Occipital lobe (tissue), 3 donors: ENCODE data around the gene MFSD2A. TPM values are rescaled to one million over a fixed set of nuclear protein-coding genes. Genes with fewer than 3 reads are reported as not detected.
"Not testable (repeated sequence)": the region's sequence is repeated elsewhere in the genome, so short reads cannot be mapped to it uniquely, and the experiment has no call there.

Experiments used
- DNase-seq: peaks from one replicate; lab custom pipeline; 2025; lab: John Stamatoyannopoulos, UW
- small RNA-seq: library from RNA; depleted of rRNA; stranded (forward); fragments of <200 nt; gene quantifications from one replicate; pipeline ENCODE3, GENCODE V24; 2014
- total RNA-seq: library from RNA; depleted of rRNA; stranded (reverse); fragments of >200 nt; gene quantifications from one replicate; pipeline ENCODE4 v1.2.3, GENCODE V29; 2014

The MFSD2A gene
- total RNA-seq, 1 donor from 2014 or later: 18.4 TPM

DNA sequence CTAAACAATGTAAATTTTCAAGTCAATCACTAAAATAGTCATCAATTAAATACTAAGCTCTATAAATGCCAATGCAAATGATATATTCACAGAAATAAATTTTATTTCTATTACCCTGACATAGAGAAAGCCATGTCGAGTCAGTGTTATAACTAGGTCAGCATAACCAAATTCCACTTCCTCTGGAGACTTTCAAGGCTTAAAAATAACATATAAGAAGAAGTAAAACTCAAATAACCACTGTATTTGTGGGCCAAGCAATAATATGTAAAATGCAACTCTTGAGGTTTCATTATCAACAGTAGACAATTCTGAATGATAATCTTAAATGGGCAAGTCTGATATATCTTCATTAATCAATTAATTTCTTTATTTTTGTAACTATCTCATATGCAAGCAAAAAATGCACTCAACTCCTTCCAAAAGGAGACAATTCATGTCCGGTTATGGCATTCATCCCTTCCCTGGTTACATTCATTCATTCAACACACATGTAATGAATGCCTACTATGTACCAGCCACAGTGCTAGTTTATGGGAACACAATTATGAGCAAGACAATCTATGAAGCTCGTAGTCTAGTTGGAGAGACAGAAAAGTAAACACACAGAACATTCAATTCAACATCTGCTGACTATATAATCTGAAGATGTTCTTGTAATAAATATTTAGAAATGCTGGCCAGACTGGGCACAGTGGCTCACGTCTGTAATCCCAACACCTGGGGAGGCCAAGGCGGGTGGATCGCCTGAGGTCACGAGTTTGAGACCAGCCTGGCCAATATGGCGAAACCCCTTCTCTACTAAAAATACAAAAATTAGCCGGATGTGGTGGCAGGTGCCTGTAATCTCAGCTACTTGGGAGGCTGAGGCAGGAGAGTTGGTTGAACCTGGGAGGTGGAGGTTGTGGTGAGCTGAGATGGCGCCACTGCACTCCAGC lies 48.5 kb downstream of the MFSD2A start:
- DNase-seq: no peak

DNA sequence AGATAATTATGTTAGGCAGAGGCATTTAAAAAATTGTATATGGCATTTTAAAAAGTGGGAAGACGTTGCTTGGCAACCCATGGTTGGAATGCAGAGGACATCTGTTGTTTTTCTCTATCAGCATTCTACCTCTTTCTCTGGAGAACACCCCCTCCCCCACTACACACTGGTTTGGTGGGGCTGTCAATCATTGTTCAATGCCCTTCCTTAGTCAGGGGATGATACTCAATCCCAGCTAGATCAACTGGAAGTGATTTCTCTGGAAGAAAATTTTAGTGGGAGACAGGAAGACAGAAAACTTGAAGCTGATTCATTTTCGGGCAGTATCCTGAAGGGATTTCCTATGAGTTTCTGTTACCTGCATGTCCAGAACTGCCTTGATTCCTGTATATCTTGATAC lies 49.9 kb downstream of the MFSD2A start:
- DNase-seq: no peak

DNA sequence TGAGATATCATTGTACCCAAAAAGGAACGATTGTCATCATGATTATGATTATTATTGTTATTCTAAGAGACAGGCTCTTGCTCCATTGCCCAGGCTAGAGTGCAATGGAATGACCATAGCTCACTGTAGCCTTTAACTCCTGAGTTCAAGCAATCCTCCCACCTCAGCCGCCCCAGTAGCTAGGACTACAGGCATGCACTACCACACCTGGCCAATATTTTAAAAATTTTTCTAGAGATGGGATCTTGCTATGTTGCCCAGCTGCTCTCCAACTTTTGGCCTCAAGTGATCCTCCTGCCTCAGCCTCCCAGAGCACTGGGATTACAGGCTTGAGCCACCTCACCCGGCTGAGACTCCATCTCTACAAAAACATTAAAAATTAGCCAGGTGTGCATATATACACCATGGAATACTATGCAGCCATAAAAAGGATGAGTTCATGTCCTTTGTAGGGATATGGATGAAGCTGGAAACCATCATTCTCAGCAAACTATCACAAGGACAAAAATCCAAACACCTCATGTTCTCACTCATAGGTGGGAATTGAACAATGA lies 52.6 kb downstream of the MFSD2A start:
- not testable (repeated sequence) for DNase-seq

DNA sequence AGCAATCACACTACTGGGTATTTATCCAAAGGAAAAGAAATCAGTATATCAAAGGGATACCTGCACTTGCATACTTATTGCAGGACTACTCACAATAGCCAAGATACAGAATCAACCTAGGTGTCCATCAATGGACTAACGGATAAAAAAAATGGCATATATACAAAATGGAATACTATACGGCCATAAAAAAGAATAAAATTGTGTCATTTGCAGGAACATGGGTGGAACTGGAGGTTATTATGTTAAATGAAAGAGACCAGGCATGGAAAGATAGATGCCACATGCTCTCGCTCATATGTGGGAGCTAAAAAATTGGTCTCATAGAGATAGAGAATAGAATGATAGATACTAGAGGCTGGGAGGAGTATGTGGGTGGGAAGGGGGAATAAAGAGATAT lies 56.3 kb downstream of the MFSD2A start:
- DNase-seq: no peak

DNA sequence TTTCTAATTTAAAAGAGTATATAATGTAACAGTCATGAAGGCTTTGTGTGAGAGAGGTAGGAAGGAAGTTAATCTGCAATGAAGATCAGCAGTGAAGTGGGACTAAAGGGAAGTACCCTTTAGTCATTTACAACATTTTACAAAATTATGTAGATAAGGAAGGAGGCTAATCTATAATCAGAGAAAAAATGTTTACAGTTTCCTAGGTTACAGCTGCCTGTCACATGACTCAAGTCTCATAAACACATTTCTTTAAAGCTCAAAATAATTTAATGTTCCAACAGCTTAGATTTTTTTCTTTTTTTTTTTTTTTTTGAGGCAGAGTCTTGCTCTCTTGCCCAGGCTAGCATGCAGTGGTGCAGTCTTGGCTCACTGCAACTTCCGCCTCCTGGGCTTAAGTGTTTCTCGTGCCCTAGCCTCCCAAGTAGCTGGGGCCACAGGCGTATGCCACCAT lies 59.3 kb downstream of the MFSD2A start:
- DNase-seq: no peak

DNA sequence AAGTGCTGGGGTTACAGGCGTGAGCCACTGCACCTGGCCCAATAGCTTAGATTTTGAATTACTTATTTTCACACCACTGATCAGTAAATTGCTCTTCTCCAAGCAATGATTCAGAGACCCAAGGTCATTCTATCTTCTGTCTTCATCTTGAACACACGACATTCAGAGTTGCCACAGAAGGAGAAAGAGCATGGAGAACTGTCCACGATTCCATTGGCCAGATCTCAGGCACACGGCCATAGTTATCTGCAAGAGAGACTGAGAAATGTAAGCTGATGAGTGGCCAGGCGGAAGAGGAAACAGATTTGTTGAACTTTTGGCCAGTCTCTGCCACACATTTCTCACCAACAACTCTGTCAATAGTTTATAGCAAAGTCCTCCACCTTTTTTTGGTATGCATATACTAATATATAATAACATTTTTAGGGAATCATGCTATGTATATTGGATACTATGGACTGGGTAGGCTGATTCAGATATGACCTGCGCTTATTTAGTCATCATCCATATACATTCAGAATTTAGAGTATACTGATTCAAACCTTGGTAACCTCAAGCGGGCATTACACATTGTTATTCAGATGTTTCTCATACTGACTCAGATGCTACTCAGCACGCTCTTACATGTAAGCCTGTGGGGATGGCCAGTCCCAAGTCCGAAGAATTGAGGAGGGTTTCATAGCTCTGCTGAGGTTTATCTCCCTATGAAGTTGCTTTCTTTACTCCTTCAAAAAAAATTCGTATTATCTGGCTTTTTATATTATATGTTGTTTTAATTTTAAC lies 60.1 kb downstream of the MFSD2A start:
- DNase-seq: no peak

DNA sequence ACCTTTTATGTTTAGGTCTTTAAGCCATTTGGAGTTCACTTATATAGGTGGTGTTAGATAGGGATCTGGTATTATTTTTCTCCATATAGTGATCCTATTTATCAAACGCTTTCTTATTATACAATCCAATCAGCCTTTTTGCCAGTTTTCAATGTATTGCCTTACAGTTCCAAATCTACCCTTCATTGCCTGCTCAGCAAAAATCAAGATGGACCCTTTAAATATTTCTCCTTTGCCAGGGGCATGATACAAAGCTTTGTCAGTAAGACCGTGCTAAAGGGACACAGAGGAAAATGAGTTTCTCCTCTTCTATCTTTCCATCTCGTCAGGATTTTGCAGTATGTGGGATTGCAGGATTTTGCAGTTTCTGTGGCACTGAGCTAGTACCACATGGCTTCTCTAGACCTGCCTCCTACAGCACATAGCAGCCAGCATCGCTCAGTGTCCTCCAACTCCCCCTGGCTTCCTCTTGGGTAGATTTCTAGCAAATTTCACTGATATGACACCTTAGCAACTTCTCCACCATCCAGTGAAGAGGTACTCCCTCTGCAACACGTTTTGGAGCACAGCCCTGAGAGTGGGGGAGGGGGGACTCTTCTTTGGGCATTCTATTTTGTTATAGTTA lies 63.1 kb downstream of the MFSD2A start:
- DNase-seq: no peak

Small RNA genes within 50 kb of the gene (small RNA-seq; reads per million reads assigned to genes)
- not detected for gene RF00019

Other genes with a start within 250 kb of the MFSD2A start
- gene PPIE, start 216.3 kb upstream of the MFSD2A start, total RNA-seq: 23.6 TPM
- gene OXCT2, start 183.8 kb upstream of the MFSD2A start, total RNA-seq: 0.47 TPM
- gene BMP8B, start 166.3 kb upstream of the MFSD2A start, total RNA-seq: 0.16 TPM
- 42.7 TPM for gene TRIT1, start 71.6 kb upstream of the MFSD2A start, total RNA-seq
- gene MYCL, start 53.2 kb upstream of the MFSD2A start, total RNA-seq: 12.5 TPM
- gene CAP1, start 85.6 kb downstream of the MFSD2A start, total RNA-seq: 126 TPM
- gene PPT1, start 142.1 kb downstream of the MFSD2A start, total RNA-seq: 41.0 TPM
- gene RLF, start 206.2 kb downstream of the MFSD2A start, total RNA-seq: 101 TPM